Effector memory CD8-positive, alpha-beta T cell (primary cell): ENCODE measurements around the gene HSBP1.

Experiments
- ATAC-seq: fragments of 150-1000 bp; cut with Tn5 transposase; replicated peaks from 2 replicates; pipeline ENCODE4 v1.10.0; 2021; ENCODE audit warnings: mild to moderate bottlenecking, moderate library complexity
- DNase-seq, 3 experiments: peaks; one replicate each; pipeline ENCODE4 v3.0.0; 2021
- H3K27ac Mint-ChIP-seq, 2 donors: one replicate each; pipeline ENCODE4 v1.8.0; 2022; ENCODE audit warnings: mild to moderate bottlenecking in 2 of 2, mixed read lengths in 2 of 2, moderate library complexity in 2 of 2
- H3K27me3 Mint-ChIP-seq, 2 donors: one replicate each; pipeline ENCODE4 v1.8.0; 2022; ENCODE audit warnings: mixed read lengths in 2 of 2
- H3K36me3 Mint-ChIP-seq: one replicate; pipeline ENCODE4 v1.8.0; 2022; ENCODE audit warnings: mild to moderate bottlenecking, moderate library complexity, mixed read lengths; ENCODE audit not compliant: insufficient read depth
- H3K4me1 Mint-ChIP-seq, 2 donors: one replicate each; pipeline ENCODE4 v1.8.0; 2022; ENCODE audit warnings: low read depth in 2 of 2, mixed read lengths in 2 of 2
- H3K4me3 Mint-ChIP-seq, 2 donors: one replicate each; pipeline ENCODE4 v1.8.0; 2022; ENCODE audit warnings: mild to moderate bottlenecking in 2 of 2, mixed read lengths in 2 of 2, moderate library complexity in 2 of 2
- H3K9me3 Mint-ChIP-seq, 2 donors: one replicate each; pipeline ENCODE4 v1.8.0; 2022; ENCODE audit warnings: mixed read lengths in 2 of 2
- total RNA-seq, 9 experiments: gene quantifications; one replicate each; lab custom pipeline; 2026; lab: John Stamatoyannopoulos, UW

Gene HSBP1
- total RNA-seq, result 7.3 to 36.2 (median 20.0) reads per million in 9 experiments

- no peaks in the 10 kb centered on the region for H3K27me3 Mint-ChIP-seq
- peak within 1 kb of the TSS; percentile 91 to 95 for H3K27ac Mint-ChIP-seq
- H3K4me1 Mint-ChIP-seq, result peaks cover 18 to 26% of the 10 kb centered on the region in 2 donors
- DNase-seq (peak; percentile 91 to 94 (median 91)), ATAC-seq (peak; percentile 98)
- H3K4me3 Mint-ChIP-seq, result peak within 1 kb of the TSS; percentile 96 to 98
- H3K9me3 Mint-ChIP-seq, result no peaks in the 10 kb centered on the region
- peaks cover 38% of the 10 kb centered on the region for H3K36me3 Mint-ChIP-seq
These were observed at the start of gene HSBP1 for GRCh38 chr16:83807710-83808572. Gene HSBP1, plus strand, starts transcription at chr16:83807978. Its CDS starts 99 bp downstream, at chr16:83808077.

GRCh38 chr16:83762141-83762991 is 45.4 kb upstream of the HSBP1 start:
- no peak for ATAC-seq
- no peak overlapping the region for H3K27ac Mint-ChIP-seq

GRCh38 chr16:83762992-83763358 is 44.8 kb upstream of the HSBP1 start:
- H3K27ac Mint-ChIP-seq, result no peak overlapping the region
- H3K9me3 Mint-ChIP-seq, result no peaks in the 10 kb centered on the region
- DNase-seq, result no peak
- no peak overlapping the region for H3K4me3 Mint-ChIP-seq
- no peak for ATAC-seq
- H3K4me1 Mint-ChIP-seq, result no peaks in the 10 kb centered on the region
- no peaks in the 10 kb centered on the region for H3K36me3 Mint-ChIP-seq
- peaks cover 18 to 25% of the 10 kb centered on the region in 2 donors for H3K27me3 Mint-ChIP-seq

More at GRCh38 chr16:83762141-83762991, 45.4 kb upstream of the HSBP1 start:
- Mint-ChIP-seq H3K36me3 (no peaks in the 10 kb centered on the region), H3K9me3 (no peaks in the 10 kb centered on the region), H3K27me3 (peaks cover 18 to 25% of the 10 kb centered on the region in 2 donors), H3K4me3 (no peak overlapping the region), H3K4me1 (no peaks in the 10 kb centered on the region)
- no peak for DNase-seq

GRCh38 chr16:83768986-83769385 is 38.8 kb upstream of the HSBP1 start:
- Mint-ChIP-seq H3K4me1 (no peaks in the 10 kb centered on the region), H3K4me3 (no peak overlapping the region), H3K27ac (no peak overlapping the region), H3K9me3 (no peaks in the 10 kb centered on the region), H3K27me3 (peaks cover 18 to 50% of the 10 kb centered on the region in 2 donors), H3K36me3 (no peaks in the 10 kb centered on the region)
- DNase-seq (no peak), ATAC-seq (no peak)

GRCh38 chr16:83769397-83770008 is 38.3 kb upstream of the HSBP1 start:
- no peaks in the 10 kb centered on the region for H3K36me3 Mint-ChIP-seq
- no peak overlapping the region for H3K27ac Mint-ChIP-seq
- ATAC-seq, result no peak
- H3K4me1 Mint-ChIP-seq, result no peaks in the 10 kb centered on the region
- DNase-seq, result no peak
- H3K9me3 Mint-ChIP-seq, result no peaks in the 10 kb centered on the region
- peaks cover 17 to 48% of the 10 kb centered on the region in 2 donors for H3K27me3 Mint-ChIP-seq
- no peak overlapping the region for H3K4me3 Mint-ChIP-seq

- Mint-ChIP-seq H3K4me1 (no peaks in the 10 kb centered on the region), H3K36me3 (no peaks in the 10 kb centered on the region), H3K27ac (no peak overlapping the region), H3K27me3 (peaks cover 19 to 57% of the 10 kb centered on the region in 2 donors), H3K9me3 (no peaks in the 10 kb centered on the region), H3K4me3 (no peak overlapping the region)
- ATAC-seq (no peak), DNase-seq (no peak)
These were observed 36.4 kb upstream of the HSBP1 start for GRCh38 chr16:83771306-83771942.

- Mint-ChIP-seq H3K27ac (no peak overlapping the region), H3K4me1 (no peaks in the 10 kb centered on the region), H3K4me3 (no peak overlapping the region), H3K9me3 (no peaks in the 10 kb centered on the region), H3K36me3 (no peaks in the 10 kb centered on the region), H3K27me3 (peaks cover 25 to 64% of the 10 kb centered on the region in 2 donors)
- DNase-seq, result no peak
- no peak for ATAC-seq
These were observed 35.0 kb upstream of the HSBP1 start for GRCh38 chr16:83772806-83773205.

- DNase-seq (no peak), ATAC-seq (no peak)
- H3K9me3 Mint-ChIP-seq, result no peaks in the 10 kb centered on the region
- H3K27ac Mint-ChIP-seq, result no peak overlapping the region
- H3K4me3 Mint-ChIP-seq, result no peak overlapping the region
- no peaks in the 10 kb centered on the region for H3K4me1 Mint-ChIP-seq
- H3K36me3 Mint-ChIP-seq, result no peaks in the 10 kb centered on the region
- H3K27me3 Mint-ChIP-seq, result peaks cover 26 to 64% of the 10 kb centered on the region in 2 donors
These were observed 33.7 kb upstream of the HSBP1 start for GRCh38 chr16:83774066-83774465.

GRCh38 chr16:83776944-83777343 is 30.8 kb upstream of the HSBP1 start:
- Mint-ChIP-seq H3K27ac (no peak overlapping the region), H3K9me3 (no peaks in the 10 kb centered on the region), H3K27me3 (peaks cover 28 to 55% of the 10 kb centered on the region in 2 donors), H3K4me3 (no peak overlapping the region), H3K36me3 (no peaks in the 10 kb centered on the region), H3K4me1 (no peaks in the 10 kb centered on the region)
- ATAC-seq (no peak), DNase-seq (no peak)

- ATAC-seq (no peak), DNase-seq (no peak)
- Mint-ChIP-seq H3K9me3 (no peaks in the 10 kb centered on the region), H3K27ac (no peak overlapping the region), H3K4me3 (no peak overlapping the region), H3K36me3 (no peaks in the 10 kb centered on the region), H3K4me1 (no peaks in the 10 kb centered on the region), H3K27me3 (peaks cover 38 to 59% of the 10 kb centered on the region in 2 donors)
These were observed 27.9 kb upstream of the HSBP1 start for GRCh38 chr16:83779886-83780285.

GRCh38 chr16:83785455-83785854 is 22.3 kb upstream of the HSBP1 start:
- Mint-ChIP-seq H3K27me3 (peaks cover 45 to 54% of the 10 kb centered on the region in 2 donors), H3K4me3 (no peak overlapping the region), H3K4me1 (no peaks in the 10 kb centered on the region), H3K9me3 (no peaks in the 10 kb centered on the region), H3K27ac (no peak overlapping the region), H3K36me3 (no peaks in the 10 kb centered on the region)
- ATAC-seq, result no peak
- no peak for DNase-seq

- no peak overlapping the region for H3K4me3 Mint-ChIP-seq
- no peaks in the 10 kb centered on the region for H3K9me3 Mint-ChIP-seq
- no peak for DNase-seq
- no peak for ATAC-seq
- peaks cover 2 to 4% of the 10 kb centered on the region in 2 donors for H3K4me1 Mint-ChIP-seq
- no peak overlapping the region for H3K27ac Mint-ChIP-seq
- no peaks in the 10 kb centered on the region for H3K36me3 Mint-ChIP-seq
- peaks cover 50 to 53% of the 10 kb centered on the region in 2 donors for H3K27me3 Mint-ChIP-seq
These were observed 18.0 kb upstream of the HSBP1 start for GRCh38 chr16:83789642-83790401.
